ENCODE results near the gene AHRR. TPM values are rescaled to one million over a fixed set of nuclear protein-coding genes. Genes with fewer than 3 reads are reported as not detected.
A peak's percentile ranks its signal among the peaks of the same experiment; 100 is the strongest.
"Not testable (repeated sequence)": the region's sequence is repeated elsewhere in the genome, so short reads cannot be mapped to it uniquely, and the experiment has no call there.

Gene AHRR
- total RNA-seq, 2 donors from 2014 or later, result 4.1 to 11.0 TPM

GRCh38 chr5:384576-384975 is 63.1 kb downstream of the AHRR start:
- DNase-seq (ENCODE audit: low spot score); ATAC-seq; H3K27ac Mint-ChIP-seq; H3K9me3 Mint-ChIP-seq; H3K4me3 Mint-ChIP-seq; H3K27me3 Mint-ChIP-seq; H3K4me1 Mint-ChIP-seq (ENCODE audit: low read depth in 2 of 2): not testable (repeated sequence)
- H3K36me3 Mint-ChIP-seq, result peaks cover 23% of the 10 kb centered on the region

- Mint-ChIP-seq H3K4me1 (ENCODE audit: low read depth in 2 of 2) (peaks cover 0 to 3% of the 10 kb centered on the region in 2 donors), H3K36me3 (peaks cover 23% of the 10 kb centered on the region), H3K4me3 (no peak overlapping the region), H3K27ac (no peak overlapping the region), H3K27me3 (peaks cover 0 to 5% of the 10 kb centered on the region in 2 donors), H3K9me3 (no peaks in the 10 kb centered on the region)
- ATAC-seq (no peak), DNase-seq (ENCODE audit: low spot score) (no peak)
These were observed 63.8 kb downstream of the AHRR start for GRCh38 chr5:385321-385720.

- Mint-ChIP-seq H3K4me3 (no peak overlapping the region), H3K27me3 (peaks cover 0 to 5% of the 10 kb centered on the region in 2 donors), H3K9me3 (no peaks in the 10 kb centered on the region), H3K4me1 (ENCODE audit: low read depth in 2 of 2) (peaks cover 4% of the 10 kb centered on the region in 2 donors), H3K36me3 (peaks cover 22% of the 10 kb centered on the region), H3K27ac (no peak overlapping the region)
- DNase-seq (ENCODE audit: low spot score) (no peak), ATAC-seq (no peak)
These were observed 65.2 kb downstream of the AHRR start for GRCh38 chr5:386432-387341.

- DNase-seq (ENCODE audit: low spot score) (no peak), ATAC-seq (no peak)
- Mint-ChIP-seq H3K27ac (no peak overlapping the region), H3K36me3 (peaks cover 14% of the 10 kb centered on the region), H3K27me3 (peaks cover 0 to 5% of the 10 kb centered on the region in 2 donors), H3K9me3 (no peaks in the 10 kb centered on the region), H3K4me3 (no peak overlapping the region), H3K4me1 (ENCODE audit: low read depth in 2 of 2) (peaks cover 6 to 9% of the 10 kb centered on the region in 2 donors)
These were observed 66.2 kb downstream of the AHRR start for GRCh38 chr5:387491-388265.

- no peak for DNase-seq (ENCODE audit: low spot score)
- H3K27me3 Mint-ChIP-seq, result peaks cover 0 to 2% of the 10 kb centered on the region in 2 donors
- peaks cover 14 to 17% of the 10 kb centered on the region in 2 donors for H3K4me1 Mint-ChIP-seq (ENCODE audit: low read depth in 2 of 2)
- no peak for ATAC-seq
- peaks cover 14% of the 10 kb centered on the region for H3K36me3 Mint-ChIP-seq
- H3K27ac Mint-ChIP-seq, result no peak overlapping the region
- H3K9me3 Mint-ChIP-seq, result no peaks in the 10 kb centered on the region
- no peak overlapping the region for H3K4me3 Mint-ChIP-seq
These were observed 67.0 kb downstream of the AHRR start for GRCh38 chr5:388266-389196.

- Mint-ChIP-seq H3K4me3 (no peak overlapping the region), H3K27ac (no peak overlapping the region), H3K36me3 (peaks cover 14% of the 10 kb centered on the region), H3K27me3 (peaks cover 0 to 2% of the 10 kb centered on the region in 2 donors), H3K4me1 (ENCODE audit: low read depth in 2 of 2) (peaks cover 17 to 19% of the 10 kb centered on the region in 2 donors), H3K9me3 (no peaks in the 10 kb centered on the region)
- no peak for DNase-seq (ENCODE audit: low spot score)
- no peak for ATAC-seq
These were observed 67.8 kb downstream of the AHRR start for GRCh38 chr5:389197-389821.

GRCh38 chr5:389891-390622 is 68.5 kb downstream of the AHRR start:
- H3K9me3 Mint-ChIP-seq, result no peaks in the 10 kb centered on the region
- peaks cover 17 to 19% of the 10 kb centered on the region in 2 donors for H3K4me1 Mint-ChIP-seq (ENCODE audit: low read depth in 2 of 2)
- ATAC-seq (no peak), DNase-seq (ENCODE audit: low spot score) (no peak)
- H3K4me3 Mint-ChIP-seq, result no peak overlapping the region
- peaks cover 0 to 2% of the 10 kb centered on the region in 2 donors for H3K27me3 Mint-ChIP-seq
- no peak overlapping the region for H3K27ac Mint-ChIP-seq
- peaks cover 13% of the 10 kb centered on the region for H3K36me3 Mint-ChIP-seq

- DNase-seq (ENCODE audit: low spot score) (no peak), ATAC-seq (no peak)
- peaks cover 5% of the 10 kb centered on the region for H3K36me3 Mint-ChIP-seq
- H3K27me3 Mint-ChIP-seq, result peaks cover 0 to 2% of the 10 kb centered on the region in 2 donors
- no peak overlapping the region for H3K27ac Mint-ChIP-seq
- H3K9me3 Mint-ChIP-seq, result no peaks in the 10 kb centered on the region
- peak overlapping the region; percentile 17 for H3K4me3 Mint-ChIP-seq
- peaks cover 17 to 19% of the 10 kb centered on the region in 2 donors for H3K4me1 Mint-ChIP-seq (ENCODE audit: low read depth in 2 of 2)
These were observed 69.3 kb downstream of the AHRR start for GRCh38 chr5:390623-391491.

- Mint-ChIP-seq H3K27me3 (no peaks in the 10 kb centered on the region), H3K4me3 (peak overlapping the region; percentile 76), H3K4me1 (ENCODE audit: low read depth in 2 of 2) (peaks cover 17 to 19% of the 10 kb centered on the region in 2 donors), H3K27ac (peak overlapping the region; percentile 76 to 85), H3K36me3 (no peaks in the 10 kb centered on the region), H3K9me3 (no peaks in the 10 kb centered on the region)
- ATAC-seq (peak; percentile 93 to 97), DNase-seq (ENCODE audit: low spot score) (peak; percentile 87)
These were observed 71.0 kb downstream of the AHRR start for GRCh38 chr5:392431-392988.

GRCh38 chr5:393846-394275 is 72.3 kb downstream of the AHRR start:
- peak overlapping the region; percentile 76 for H3K4me3 Mint-ChIP-seq

GRCh38 chr5:394671-395155 is 73.2 kb downstream of the AHRR start:
- H3K27me3 Mint-ChIP-seq, result no peaks in the 10 kb centered on the region
- H3K9me3 Mint-ChIP-seq, result no peaks in the 10 kb centered on the region
- no peak overlapping the region for H3K4me3 Mint-ChIP-seq
- DNase-seq (ENCODE audit: low spot score), result no peak
- ATAC-seq, result no peak
- no peaks in the 10 kb centered on the region for H3K36me3 Mint-ChIP-seq
- peaks cover 17 to 23% of the 10 kb centered on the region in 2 donors for H3K4me1 Mint-ChIP-seq (ENCODE audit: low read depth in 2 of 2)
- no peak overlapping the region for H3K27ac Mint-ChIP-seq

More at GRCh38 chr5:393846-394275, 72.3 kb downstream of the AHRR start:
- no peaks in the 10 kb centered on the region for H3K9me3 Mint-ChIP-seq
- no peak for ATAC-seq
- no peaks in the 10 kb centered on the region for H3K36me3 Mint-ChIP-seq
- DNase-seq (ENCODE audit: low spot score), result no peak
- no peaks in the 10 kb centered on the region for H3K27me3 Mint-ChIP-seq
- H3K27ac Mint-ChIP-seq, result peak overlapping the region; percentile 76 to 85
- H3K4me1 Mint-ChIP-seq (ENCODE audit: low read depth in 2 of 2), result peaks cover 17 to 19% of the 10 kb centered on the region in 2 donors

Measured in natural killer cell treated with Interleukin-12 subunit alpha and Interleukin-12 subunit beta and Interleukin-15 and Interleukin-18, amount 100 ng/mL, for 72 hours (primary cell).